Heart left ventricle (tissue), 16 donors: ENCODE results near the gene COL11A2. TPM values are rescaled to one million over a fixed set of nuclear protein-coding genes. Genes with fewer than 3 reads are reported as not detected.

ENCODE experiments used
- ATAC-seq, 4 donors: fragments of 200-7000 bp; cut with Tn5 transposase; one replicate each; pipeline ENCODE4 v1.9.1; 2020 to 2022; ENCODE audit warnings: moderate library complexity in 4 of 4, mild to moderate bottlenecking in 3 of 4, moderate number of reproducible peaks in 1 of 4
- DNase-seq, 5 donors: peaks; one replicate each; pipeline ENCODE4 v3.0.0-alpha.2; 2020
- H3K27ac ChIP-seq, 12 donors: fragments of 200-600 bp; sonication (generic) in 4 of 12; one replicate each; pipeline versions ENCODE4 v1.5.0 to v1.8.0; 2016 to 2022; ENCODE audit warnings: mild to moderate bottlenecking in 2 of 12
- H3K27me3 ChIP-seq, 9 donors: fragments of 200-600 bp; sonication (generic) in 2 of 9; one replicate each; pipeline versions ENCODE4 v1.5.1 to v1.8.0; 2016 to 2022; ENCODE audit warnings: mild to moderate bottlenecking in 3 of 9
- H3K36me3 ChIP-seq, 9 donors: fragments of 200-600 bp; sonication (generic) in 2 of 9; one replicate each; pipeline versions ENCODE4 v1.5.0 to v1.8.0; 2018 to 2022; ENCODE audit warnings: mild to moderate bottlenecking in 2 of 9
- H3K4me1 ChIP-seq, 12 donors: fragments of 200-600 bp; sonication (generic) in 4 of 12; one replicate each; pipeline versions ENCODE4 v1.5.0 to v1.8.0; 2016 to 2022; ENCODE audit warnings: mild to moderate bottlenecking in 3 of 12
- H3K4me3 ChIP-seq, 12 donors: fragments of 200-600 bp; sonication (generic) in 4 of 12; one replicate each; pipeline versions ENCODE4 v1.5.0 to v1.8.0; 2017 to 2022; ENCODE audit warnings: mild to moderate bottlenecking in 9 of 12, moderate library complexity in 4 of 12
- H3K9me3 ChIP-seq, 12 donors: fragments of 200-600 bp; sonication (generic) in 4 of 12; one replicate each; pipeline versions ENCODE4 v1.5.0 to v1.8.0; 2016 to 2022; ENCODE audit warnings: mild to moderate bottlenecking in 1 of 12
- POLR2A ChIP-seq, 2 donors: fragments of 450-650 bp; IDR thresholded peaks; one replicate each; pipeline ENCODE4 v1.6.1; 2017; ENCODE audit warnings: antibody characterized with exemption in 2 of 2, mild to moderate bottlenecking in 2 of 2, moderate library complexity in 2 of 2
- WGBS, 4 donors: extraction: QIAGEN DNeasy Blood & Tissue Kit in 2 of 4; methylation state at CpG; one replicate each; pipeline versions ENCODE4 v1.1.5 to v1.1.7; 2013 to 2018; 5-methylcytosine and 5-hydroxymethylcytosine counted together
- intact Hi-C, 10 donors: fragments of 100-400 bp; cut with DNase I; formaldehyde crosslinking; loops; one replicate each; pipeline versions ENCODE4 v1.11.1 to v1.14.2; 2022
- polyA plus RNA-seq, 2 donors: library from polyadenylated mRNA; stranded (reverse); fragments of 200-250 nt; gene quantifications; one replicate each; pipeline ENCODE4 v1.2.3, GENCODE V29; 2013
- total RNA-seq, 9 donors: library from RNA; depleted of rRNA in 2 of 9; stranded (reverse); fragments of >200 nt in 2 of 9; fragmentation: NEBNext Ultra II Directional in 3 of 9; extraction: Animal tissue kit (Norgen Biotek cat#: 25700) in 3 of 9; gene quantifications; one replicate each; pipeline versions ENCODE4 v1.1.0 to v1.2.4, GENCODE V29; 2016 to 2023
- TF ChIP-seq, protein P1 (sequence below), 12 donors: fragments of 200-600 bp; sonication (generic) in 4 of 12; IDR thresholded peaks; one replicate each; pipeline versions ENCODE4 v1.5.0 to v1.8.0; 2018 to 2022; ENCODE audit warnings: antibody characterized with exemption in 12 of 12, mild to moderate bottlenecking in 5 of 12
- donor health status: ischemic (EF 13 %, LVEDD 7.1; RV severe dilation, severe dysfunction).
- donor health status: healthy with polysubstance abuse.
- donor health status: DM: no; HTN: yes; CAD: no.
- donor health status: DM: no; HTN: no; CAD: no.
- donor health status: ischemic (EF 25% LVEDD 6.9; RV normal size, moderate dysfunction).
- donor health status: ischemic (EF 25% LVEDD 5.7; RV mildly dilated, moderate dysfunction).
- donor health status: healthy.
- donor health status: DM: yes; HTN: yes; CAD: no.
- donor health status: ischemic (EF 35%, LVEDD 5.7; RV mildly dilated, moderate dysfunction).
- donor health status: nonischemic (EF 11% LVEDD 7.7; RV severe dilation, severe dysfunction).
- donor health status: DM: yes; HTN: yes; CAD: no.
- donor health status: PGD.
- donor health status: ischemic (EF 29% LVEDD 5.4; RV normal size, mild dysfunction).
- donor health status: nonischemic (EF 23%, LVEDD 6.1; RV moderate dilation, normal function).

COL11A2 gene
- total and polyA plus RNA-seq, 11 donors = 0.39 to 4.9 (median 0.93) TPM

DNA sequence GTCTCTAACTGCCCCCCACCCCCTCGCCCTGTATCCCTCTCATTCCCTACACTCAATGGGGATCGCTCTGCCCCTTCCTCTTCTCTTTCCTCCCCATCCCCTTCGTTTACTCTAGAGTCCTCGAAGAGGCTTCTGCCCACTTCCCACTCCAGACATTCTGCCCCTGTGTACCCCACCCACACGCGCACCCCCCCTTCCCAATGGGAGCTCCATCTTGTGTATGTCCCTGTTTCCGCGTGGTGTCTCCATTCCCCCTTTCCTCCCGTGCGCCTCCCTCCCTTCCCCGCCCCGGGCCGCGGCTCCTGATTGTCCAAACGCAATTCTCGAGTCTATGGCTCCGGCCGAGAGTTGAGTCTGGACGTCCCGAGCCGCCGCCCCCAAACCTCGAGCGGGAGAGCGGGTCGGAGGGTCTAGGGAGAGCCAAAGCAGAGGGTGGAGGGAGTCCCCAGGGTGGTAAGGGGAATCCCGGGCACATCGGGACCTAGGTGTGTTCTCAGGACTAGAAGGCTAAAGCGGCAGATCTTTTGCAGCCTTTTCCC is 15.4 kb upstream of the COL11A2 start:
- TF ChIP-seq, protein P1, sequence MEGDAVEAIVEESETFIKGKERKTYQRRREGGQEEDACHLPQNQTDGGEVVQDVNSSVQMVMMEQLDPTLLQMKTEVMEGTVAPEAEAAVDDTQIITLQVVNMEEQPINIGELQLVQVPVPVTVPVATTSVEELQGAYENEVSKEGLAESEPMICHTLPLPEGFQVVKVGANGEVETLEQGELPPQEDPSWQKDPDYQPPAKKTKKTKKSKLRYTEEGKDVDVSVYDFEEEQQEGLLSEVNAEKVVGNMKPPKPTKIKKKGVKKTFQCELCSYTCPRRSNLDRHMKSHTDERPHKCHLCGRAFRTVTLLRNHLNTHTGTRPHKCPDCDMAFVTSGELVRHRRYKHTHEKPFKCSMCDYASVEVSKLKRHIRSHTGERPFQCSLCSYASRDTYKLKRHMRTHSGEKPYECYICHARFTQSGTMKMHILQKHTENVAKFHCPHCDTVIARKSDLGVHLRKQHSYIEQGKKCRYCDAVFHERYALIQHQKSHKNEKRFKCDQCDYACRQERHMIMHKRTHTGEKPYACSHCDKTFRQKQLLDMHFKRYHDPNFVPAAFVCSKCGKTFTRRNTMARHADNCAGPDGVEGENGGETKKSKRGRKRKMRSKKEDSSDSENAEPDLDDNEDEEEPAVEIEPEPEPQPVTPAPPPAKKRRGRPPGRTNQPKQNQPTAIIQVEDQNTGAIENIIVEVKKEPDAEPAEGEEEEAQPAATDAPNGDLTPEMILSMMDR (IDR thresholded peaks at IDR 0.05) = no peak
- no peak for TF ChIP-seq POLR2A (IDR thresholded peaks at IDR 0.05)
- intact Hi-C loops = loop anchor here in 4 of 10 donors (2.0 to 10.0 kb wide), 3 partner anchors 40 to 1013 kb away; partner anchors contain the start of genes GPSM3 (in 1 of the 4) and PBX2 (in 1 of the 4)
- Histone ChIP-seq H3K27me3 (no peaks in the 10 kb centered on the region), H3K36me3 (peaks cover 0 to 39% (median 30%) of the 10 kb centered on the region in 9 donors), H3K4me1 (peaks cover 5 to 47% (median 32%) of the 10 kb centered on the region in 12 donors), H3K9me3 (no peaks in the 10 kb centered on the region), H3K4me3 (peak overlapping the region; percentile 78 to 99 (median 90)), H3K27ac (peak overlapping the region; percentile 82 to 99 (median 94))
- 1 to 3% (median 2%) methylated on average over 26 to 29 of the region's 29 CpGs for WGBS, 4 donors
- DNase-seq (peak in 3 of 5 donors; percentile 58 to 63 (median 61)), ATAC-seq (peak in 3 of 4 donors; percentile 6 to 35 (median 35))

DNA sequence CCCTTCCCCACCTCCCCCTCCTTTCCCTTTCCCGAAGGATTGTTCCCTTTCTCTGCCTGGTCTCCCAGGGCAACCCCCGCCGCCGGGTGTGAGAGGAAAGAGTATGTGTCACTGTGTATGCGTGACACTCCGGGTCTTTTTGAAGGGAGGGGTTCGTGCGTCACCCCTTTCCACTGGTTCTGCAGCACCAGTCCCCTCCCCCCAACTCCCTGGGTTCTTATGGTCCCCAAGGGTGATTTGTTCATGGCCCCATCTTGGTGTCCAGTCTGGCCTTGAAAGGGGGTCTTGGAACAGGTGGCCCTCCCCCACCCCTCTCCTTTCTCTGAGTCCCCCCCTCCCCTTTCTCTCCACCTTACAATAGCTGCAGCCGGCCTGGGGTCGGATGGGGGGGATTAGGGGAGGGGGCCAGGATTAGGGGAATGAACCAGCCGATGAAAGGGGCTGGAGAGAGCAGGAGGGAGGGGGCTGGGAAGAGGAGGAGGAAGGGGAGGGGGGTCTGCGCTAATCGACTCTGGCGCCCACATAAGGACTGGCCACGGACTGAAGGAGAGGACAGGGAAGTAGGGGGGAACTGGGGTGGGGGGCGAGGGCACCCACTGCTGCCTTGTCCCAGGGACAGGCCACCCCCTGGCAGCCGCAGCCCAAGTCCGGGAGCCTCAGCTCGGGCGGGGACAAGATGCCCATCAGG is 14.7 kb upstream of the COL11A2 start:
- no peak for TF ChIP-seq POLR2A (IDR thresholded peaks at IDR 0.05)
- TF ChIP-seq, protein P1 (IDR thresholded peaks at IDR 0.05) = no peak
- DNase-seq (peak in 1 of 5 donors; percentile 26), ATAC-seq (no peak)
- Histone ChIP-seq H3K9me3 (no peaks in the 10 kb centered on the region), H3K27me3 (no peaks in the 10 kb centered on the region), H3K4me3 (peak overlapping the region; percentile 78 to 99 (median 90)), H3K4me1 (peaks cover 7 to 48% (median 33%) of the 10 kb centered on the region in 12 donors), H3K36me3 (peaks cover 0 to 44% (median 36%) of the 10 kb centered on the region in 9 donors), H3K27ac (peak overlapping the region in 7 of 12 donors; percentile 91 to 99 (median 95))
- 17 to 22% (median 20%) methylated on average over 16 to 20 of the region's 20 CpGs for WGBS, 4 donors
- intact Hi-C loops = loop anchor here in 2 of 10 donors (5.0 to 10.0 kb wide), 2 partner anchors 40 to 1012 kb away; partner anchors contain the start of genes GPSM3 (in 1 of the 2) and PBX2 (in 1 of the 2)

DNA sequence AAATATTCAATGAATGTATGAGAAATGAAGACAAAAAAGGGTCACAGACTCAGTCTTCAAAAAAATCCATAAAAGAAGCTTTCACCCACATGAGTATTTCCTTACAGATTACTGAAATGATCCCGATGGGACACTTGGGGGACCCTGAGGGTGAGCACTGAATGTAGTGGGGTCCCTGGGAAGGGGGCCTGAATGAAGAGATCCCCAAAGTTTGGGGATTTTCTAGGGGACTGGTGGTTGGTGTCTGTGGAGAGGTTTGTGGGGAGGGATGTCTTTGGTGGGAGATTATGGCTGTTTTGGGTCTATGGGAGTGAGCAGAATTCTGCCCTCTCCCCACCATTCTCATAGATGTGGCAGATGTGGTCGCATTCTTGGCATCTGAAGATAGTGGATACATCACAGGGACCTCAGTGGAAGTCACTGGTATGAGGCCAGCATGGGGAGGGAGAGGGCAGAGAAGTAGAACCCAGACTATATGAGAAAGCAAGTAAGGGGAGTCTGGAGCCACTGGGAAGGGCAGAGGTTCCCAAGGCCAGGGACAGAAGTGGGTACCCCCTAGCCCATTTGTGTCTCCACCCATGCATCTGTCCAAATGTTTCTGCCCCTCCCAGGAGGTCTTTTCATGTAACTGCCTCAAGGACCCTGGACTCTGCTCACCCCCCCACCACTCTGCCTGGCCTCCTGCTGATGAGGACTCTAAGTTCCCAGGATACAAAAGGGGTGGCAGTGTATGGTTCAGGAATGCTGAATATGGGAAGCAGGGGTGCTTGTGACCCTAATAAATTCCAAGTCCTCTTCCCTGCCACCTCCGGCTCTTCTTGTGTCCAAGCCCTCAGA is 14.0 kb upstream of the COL11A2 start:
- Histone ChIP-seq H3K4me1 (peaks cover 10 to 55% (median 41%) of the 10 kb centered on the region in 12 donors), H3K27me3 (no peaks in the 10 kb centered on the region), H3K36me3 (peaks cover 0 to 45% (median 35%) of the 10 kb centered on the region in 9 donors), H3K9me3 (no peaks in the 10 kb centered on the region), H3K4me3 (no peak overlapping the region), H3K27ac (no peak overlapping the region)
- TF ChIP-seq, protein P1 (IDR thresholded peaks at IDR 0.05) = no peak
- TF ChIP-seq POLR2A (IDR thresholded peaks at IDR 0.05) = no peak
- DNase-seq (no peak), ATAC-seq (no peak)
- intact Hi-C loops = loop anchor here in 2 of 10 donors (5.0 to 10.0 kb wide), 2 partner anchors 41 to 1011 kb away; partner anchors contain the start of genes GPSM3 (in 1 of the 2) and PBX2 (in 1 of the 2)
- 78 to 92% (median 85%) methylated on average over 3 of the region's 3 CpGs for WGBS, 4 donors
